HG02938 (cell line): Measurements from ENCODE around the gene FMO4.
"Not testable (repeated sequence)": the region's sequence is repeated elsewhere in the genome, so short reads cannot be mapped to it uniquely, and the experiment has no call there.

Experiments used
- ATAC-seq: cut with Tn5 transposase; IDR thresholded peaks from one replicate; pipeline ENCODE4 v1.9.1; 2021; ENCODE audit warnings: mild to moderate bottlenecking, moderate library complexity; ENCODE audit not compliant: unreplicated experiment

Gene FMO4

GRCh38 chr1:171313835-171314320, at the start of gene FMO4:
Gene FMO4 (plus strand): TSS chr1:171314183. CDS start chr1:171319826, 5,643 bp downstream.
- ATAC-seq, result peak; percentile 100

DNA sequence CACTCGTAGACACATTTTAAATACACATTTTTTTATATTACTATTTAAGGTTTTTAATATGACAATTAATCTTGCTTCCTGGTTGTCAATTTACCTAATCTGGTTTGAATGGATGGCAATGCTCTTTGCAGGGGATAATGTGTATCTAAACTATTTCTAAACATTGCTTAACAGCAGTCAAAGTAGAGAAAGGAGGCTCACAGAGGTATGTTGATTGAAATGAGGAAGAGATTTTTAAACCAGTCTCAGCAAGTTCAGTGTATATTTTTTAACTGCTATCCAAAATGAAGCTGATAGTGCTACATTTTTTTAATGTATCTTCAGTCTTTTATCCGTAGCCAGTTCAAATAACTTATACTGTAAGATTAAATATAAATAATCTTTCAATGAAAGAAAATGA, 48.3 kb upstream of the FMO4 start:
- no peak for ATAC-seq

DNA sequence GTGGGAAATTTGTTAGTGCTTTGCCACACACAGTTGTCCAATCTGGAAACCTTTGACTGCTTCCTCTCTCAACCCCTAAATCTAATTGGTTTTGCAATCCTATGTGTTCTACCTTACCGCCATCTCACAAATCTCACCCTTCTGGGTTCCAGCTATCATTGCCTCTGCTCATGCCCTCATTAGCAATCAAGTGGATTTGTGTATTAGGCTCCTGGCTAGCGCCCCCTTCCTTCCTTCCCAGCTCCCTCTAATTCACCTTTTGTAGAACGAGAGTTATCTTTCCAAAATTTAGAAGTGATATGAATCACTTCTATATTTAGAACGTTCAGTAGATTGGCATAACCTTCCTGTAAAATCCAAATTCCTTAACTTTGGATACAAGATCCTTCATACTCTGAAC, 47.1 kb upstream of the FMO4 start:
- no peak for ATAC-seq

DNA sequence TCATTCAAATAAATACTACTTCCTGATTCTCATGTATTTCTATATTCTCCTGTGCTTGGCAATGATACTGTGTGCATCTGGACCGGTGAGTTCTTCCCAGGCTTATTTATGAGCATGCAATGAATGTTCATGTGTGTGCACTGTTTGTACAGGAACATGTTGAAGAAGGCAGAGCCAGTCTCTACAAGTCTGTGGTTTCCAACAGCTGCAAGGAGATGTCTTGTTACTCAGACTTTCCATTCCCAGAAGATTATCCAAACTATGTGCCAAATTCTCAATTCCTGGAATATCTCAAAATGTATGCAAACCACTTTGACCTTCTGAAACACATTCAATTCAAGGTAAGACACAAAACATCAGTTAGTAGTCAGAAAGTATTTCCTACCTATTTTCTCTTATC, 46.6 kb upstream of the FMO4 start:
- no peak for ATAC-seq

DNA sequence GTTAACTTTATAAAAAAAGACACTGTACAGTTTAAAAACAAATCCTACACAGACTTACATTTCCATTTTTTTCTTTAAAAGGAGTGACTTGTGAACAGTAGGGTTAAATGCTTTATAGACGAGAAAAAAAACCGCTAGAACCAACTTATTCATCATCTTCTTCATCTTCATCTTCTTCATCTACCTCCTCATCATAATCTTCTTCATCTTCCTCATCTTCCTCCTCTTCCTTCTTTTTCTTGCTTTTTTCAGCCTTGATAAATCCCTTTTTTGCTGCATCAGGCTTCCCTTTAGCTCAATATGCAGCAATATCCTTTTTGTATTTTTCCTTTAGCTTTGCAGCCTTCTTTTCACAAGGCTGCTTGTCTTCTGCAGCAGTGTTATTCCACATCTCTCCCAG, 43.2 kb upstream of the FMO4 start:
- ATAC-seq, result no peak

DNA sequence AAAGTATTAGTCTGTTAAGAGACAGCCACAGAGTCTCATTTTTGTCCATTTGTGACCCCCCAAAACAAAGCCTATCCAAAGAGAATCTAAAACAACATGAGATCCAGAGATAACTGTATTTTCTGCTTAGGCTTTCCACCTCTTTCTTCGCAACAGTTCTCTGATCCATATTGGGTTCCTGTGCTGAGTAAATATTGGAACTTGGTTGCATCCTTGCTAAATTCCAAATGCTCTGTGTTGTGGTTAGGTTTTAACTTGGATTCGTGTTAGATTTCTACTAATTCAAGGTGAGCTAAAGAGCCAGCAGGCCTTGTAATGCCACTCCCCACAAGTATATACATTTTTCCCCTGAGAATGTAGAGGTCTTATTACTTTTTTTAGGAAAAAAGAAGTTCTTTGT, 36.4 kb upstream of the FMO4 start:
- ATAC-seq, result no peak

DNA sequence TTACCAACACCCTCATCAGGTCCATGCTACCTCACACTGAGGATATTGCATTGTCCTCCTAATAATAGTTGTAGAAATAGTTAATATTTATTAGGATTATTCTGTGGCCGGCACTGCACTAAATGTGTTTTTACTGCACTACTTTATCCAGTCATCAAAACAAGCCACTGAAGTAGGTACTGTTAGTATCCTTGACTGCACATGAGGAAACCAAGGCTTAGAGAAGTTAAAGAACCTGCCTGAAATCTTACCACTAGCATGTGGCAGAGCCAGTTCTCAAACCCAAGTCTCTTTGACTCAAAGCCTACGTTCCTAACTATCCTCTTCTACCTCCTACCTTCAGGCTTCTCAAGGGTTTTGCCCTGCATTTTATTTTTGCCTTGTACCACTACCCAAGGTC, 34.7 kb upstream of the FMO4 start:
- ATAC-seq, result no peak

- ATAC-seq, result no peak
These were observed 34.3 kb upstream of the FMO4 start for GRCh38 chr1:171279678-171280077.

DNA sequence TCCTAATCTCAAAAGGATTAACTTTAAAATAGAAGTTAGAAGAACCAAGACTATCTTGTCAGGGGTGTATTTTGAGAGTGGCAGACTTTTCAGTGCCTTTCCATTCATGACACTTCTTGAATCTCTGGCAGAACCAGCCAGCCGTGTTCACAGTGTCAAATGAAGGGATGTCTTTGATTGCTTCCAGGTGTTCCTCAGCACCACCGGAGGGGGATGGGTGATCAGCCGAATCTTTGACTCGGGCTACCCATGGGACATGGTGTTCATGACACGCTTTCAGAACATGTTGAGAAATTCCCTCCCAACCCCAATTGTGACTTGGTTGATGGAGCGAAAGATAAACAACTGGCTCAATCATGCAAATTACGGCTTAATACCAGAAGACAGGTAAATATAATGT, 33.4 kb upstream of the FMO4 start:
- no peak for ATAC-seq

DNA sequence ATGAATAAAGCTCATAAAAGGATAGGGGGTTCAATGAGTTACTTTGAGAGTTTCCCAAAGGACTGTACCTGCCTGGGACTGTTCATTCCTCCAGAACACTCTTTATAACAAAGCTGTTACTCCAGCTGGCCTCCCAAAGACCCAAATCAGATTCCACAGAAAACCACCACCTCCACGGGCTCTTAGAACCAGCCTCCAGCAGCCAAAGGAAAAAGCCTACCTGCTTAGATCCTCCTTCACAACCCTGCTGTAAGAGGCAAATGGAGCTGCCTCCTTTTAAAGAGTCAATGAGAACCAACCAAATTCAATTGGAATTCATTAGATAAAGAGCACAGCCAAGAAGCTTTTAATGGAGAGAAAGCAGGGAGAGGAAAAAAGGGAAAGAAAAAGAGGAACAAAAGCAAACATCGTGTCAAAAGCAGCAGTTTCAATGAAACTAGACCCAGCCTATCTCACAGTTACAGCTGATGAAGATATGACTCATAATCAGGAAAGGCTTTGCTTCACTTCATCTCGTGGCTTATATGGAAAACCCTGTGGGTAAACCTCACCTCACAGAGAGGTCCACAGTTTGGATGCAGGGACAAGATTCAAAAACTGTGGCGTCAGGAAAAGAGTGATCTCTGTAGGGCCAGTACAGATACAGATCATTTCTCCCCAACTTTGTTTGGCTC, 27.8 kb upstream of the FMO4 start:
- ATAC-seq, result peak; percentile 63

- no peak for ATAC-seq
These were observed 23.4 kb upstream of the FMO4 start for GRCh38 chr1:171290621-171291020.

DNA sequence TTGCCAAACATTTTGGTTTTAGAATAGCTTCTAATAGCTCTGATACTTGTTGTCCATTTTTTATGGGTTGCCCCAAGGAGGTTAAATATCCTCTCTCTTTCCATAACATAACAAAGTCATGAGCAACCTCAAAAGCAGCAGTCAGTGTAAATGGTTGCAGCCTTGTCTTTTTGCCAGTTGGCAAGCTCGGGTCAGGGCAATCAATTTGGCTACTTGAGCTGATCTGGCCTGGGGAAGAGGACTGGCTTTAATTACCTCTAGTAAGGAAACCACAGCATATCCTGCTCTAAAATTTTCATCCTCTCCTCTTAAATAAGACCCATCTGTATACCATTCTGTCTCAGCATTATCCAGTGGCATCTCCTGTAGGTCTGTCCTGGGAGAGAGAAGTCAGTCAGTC, 21.2 kb upstream of the FMO4 start:
- ATAC-seq, result no peak

GRCh38 chr1:171295383-171295782, 18.6 kb upstream of the FMO4 start:
- ATAC-seq, result not testable (repeated sequence)

DNA sequence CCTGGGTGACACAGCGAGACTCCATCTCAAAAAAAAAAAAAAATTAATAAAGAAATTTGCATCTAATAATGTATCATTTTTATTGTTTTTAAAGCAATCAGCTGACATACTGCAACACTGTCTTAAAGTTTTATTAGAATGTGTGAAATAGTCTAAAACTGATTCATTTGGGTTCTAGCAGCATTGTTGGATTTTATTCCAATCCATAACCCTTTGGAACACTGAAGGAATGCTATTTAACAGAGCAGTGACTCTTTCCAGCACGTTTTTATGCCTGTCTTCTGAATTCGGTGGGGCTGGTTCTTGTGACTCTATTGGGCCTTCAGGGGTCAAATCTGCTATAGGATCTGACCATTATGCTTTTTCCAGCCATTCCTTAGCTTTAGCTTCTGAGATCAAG, 18.2 kb upstream of the FMO4 start:
- no peak for ATAC-seq

GRCh38 chr1:171296897-171297296, 17.1 kb upstream of the FMO4 start:
- ATAC-seq, result no peak

DNA sequence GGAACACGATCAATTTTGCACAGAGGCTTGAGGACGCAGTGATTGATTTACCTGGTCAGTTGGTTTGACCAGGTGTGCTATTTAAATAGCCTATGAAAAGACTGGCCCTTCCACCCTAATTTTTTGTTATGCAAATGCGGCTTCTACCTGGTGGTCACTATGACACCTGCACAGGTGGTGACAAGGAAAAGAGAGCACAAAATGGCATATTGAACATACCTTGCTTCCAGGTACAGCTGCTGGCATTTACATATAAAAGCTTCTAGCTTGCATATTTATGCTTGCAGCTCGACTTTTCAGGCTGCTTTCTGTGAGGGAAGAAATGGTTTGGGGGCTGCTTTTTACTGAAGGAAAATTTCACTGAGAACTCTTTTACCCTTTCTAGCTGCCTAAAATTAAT, 15.3 kb upstream of the FMO4 start:
- ATAC-seq, result no peak

DNA sequence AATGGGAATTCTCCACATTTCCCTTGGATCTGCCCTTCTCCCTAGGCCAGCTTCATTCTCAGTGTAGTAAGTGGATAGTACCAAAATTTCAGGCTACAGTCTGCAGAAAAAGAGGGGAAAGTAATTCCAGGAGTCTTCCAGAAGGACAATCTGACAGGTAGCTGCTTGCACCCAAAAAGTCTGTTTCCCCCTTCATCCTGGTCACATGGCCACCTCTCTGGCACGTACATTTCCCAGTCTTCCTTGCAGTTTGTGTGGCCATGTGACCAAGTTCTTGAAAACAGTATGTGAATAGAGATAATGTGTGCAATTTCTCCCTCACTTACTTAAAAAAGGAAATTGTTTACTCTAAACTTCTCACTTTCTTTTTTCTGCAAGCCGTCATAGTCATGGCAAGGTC, 14.6 kb upstream of the FMO4 start:
- no peak for ATAC-seq

DNA sequence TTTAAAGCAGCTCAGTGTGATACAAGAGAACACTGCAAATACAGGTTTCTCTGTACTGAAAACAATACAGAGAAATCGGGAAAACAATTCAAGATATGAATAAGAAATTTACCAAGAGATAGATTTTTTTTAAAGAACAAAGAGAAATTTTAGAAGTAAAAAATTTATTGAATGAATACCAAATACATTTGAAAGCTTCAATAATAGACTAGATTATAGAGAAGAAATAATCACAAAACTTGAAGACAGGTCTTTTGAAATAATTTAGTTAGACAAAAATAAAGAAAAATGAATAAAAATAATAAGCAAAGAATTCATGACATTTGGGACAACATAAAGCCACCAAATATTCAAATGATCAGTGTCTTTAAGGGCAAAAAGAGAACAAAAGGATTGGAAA, 13.6 kb upstream of the FMO4 start:
- no peak for ATAC-seq

DNA sequence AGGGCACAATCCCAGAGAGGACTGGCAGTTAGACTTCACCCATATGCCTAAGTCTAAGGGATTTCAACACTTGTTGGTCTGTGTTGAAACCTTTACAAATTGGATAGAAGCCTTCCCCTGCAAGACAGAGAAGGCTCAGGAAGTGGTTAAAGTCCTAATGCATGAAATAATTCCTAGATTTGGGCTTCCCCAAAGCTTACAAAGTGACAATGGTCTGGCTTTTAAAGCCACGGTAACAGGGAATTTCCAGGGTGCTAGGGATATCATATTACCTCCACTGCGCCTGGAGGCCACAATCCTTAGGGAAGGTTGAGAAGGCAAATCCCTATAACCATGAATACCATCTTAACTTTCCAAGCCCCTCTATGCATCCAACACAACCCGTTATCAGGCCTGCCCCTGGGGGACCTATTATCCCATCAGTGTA, 3.3 kb upstream of the FMO4 start:
- no peak for ATAC-seq

DNA sequence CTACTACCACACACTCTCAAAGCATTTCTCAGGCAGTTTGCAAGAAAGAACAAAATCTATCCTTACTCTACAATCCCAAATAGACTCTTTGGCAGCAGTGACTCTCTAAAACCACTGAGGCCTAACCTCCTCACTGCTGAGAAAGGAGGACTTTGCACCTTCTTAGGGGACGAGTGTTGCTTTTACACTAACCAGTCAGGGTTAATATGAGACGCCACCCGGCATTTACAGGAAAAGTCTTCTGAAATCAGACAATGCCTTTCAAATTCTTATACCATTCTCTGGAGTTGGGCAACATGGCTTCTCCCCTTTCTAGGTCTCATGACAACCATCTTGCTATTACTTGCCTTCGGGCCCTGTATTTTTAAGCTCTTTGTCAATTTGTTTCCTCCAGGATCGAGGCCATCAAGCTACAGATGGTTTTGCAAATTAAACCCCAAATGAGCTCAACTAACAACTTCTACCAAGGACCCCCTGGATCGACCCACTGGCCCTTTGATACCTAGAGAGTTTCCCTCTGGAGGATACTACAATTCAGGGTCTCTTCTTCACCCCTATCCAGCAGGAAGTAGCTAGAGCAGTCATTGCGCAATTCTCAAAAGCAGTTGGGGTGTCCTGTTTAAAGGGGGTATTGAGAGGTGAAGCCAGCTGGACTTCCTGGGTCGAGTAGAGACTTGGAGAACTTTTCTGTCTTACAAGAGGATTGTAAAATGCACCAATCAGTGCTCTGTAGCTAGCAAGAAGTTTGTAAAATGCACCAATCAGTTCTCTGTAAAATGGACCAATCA, 2.0 kb upstream of the FMO4 start:
- ATAC-seq, result no peak

GRCh38 chr1:171313319-171313834, 606 bp upstream of the FMO4 start:
- peak; percentile 36 for ATAC-seq

- no peak for ATAC-seq
These were observed 15.3 kb downstream of the FMO4 start for GRCh38 chr1:171329251-171329650.
